Astrocyte of the spinal cord (primary cell): ENCODE results near the gene GYS1.
"Not testable (repeated sequence)": the region's sequence is repeated elsewhere in the genome, so short reads cannot be mapped to it uniquely, and the experiment has no call there.

Source experiments
- DNase-seq: peaks from one replicate; pipeline ENCODE4 v3.0.0; 2011; ENCODE audit warnings: low read depth, low spot score
- H3K4me3 ChIP-seq: 2 replicates; pipeline ENCODE4 v1.5.1; 2011; ENCODE audit warnings: low read depth, mild to moderate bottlenecking, low read length, moderate library complexity
- CTCF ChIP-seq: IDR thresholded peaks from 2 replicates; pipeline ENCODE4 v1.5.1; 2012; ENCODE audit warnings: low read depth, mild to moderate bottlenecking, low read length, inconsistent platforms
- in situ Hi-C: cut with HindIII; loops from 2 replicates; pipeline ENCODE4 v1.10.0; 2017; ENCODE audit warnings: low sequenced_read_pairs

Gene GYS1

GRCh38 chr19:48993175-48994034, at the start of gene GYS1, which contains the start of gene RUVBL2:
TSS of gene GYS1 (minus strand) at chr19:48993309. CDS start at chr19:48993112, 197 bp downstream.
TSS of gene RUVBL2 (plus strand) at chr19:48993887. CDS start at chr19:48993912, 25 bp downstream.
- DNase-seq = peak; percentile 100
- peak within 1 kb of the TSS; percentile 74 for H3K4me3 ChIP-seq
- TF ChIP-seq CTCF = peak; percentile 84
- in situ Hi-C loops = no loop called here

- DNase-seq, H3K4me3 ChIP-seq, in situ Hi-C loops: not testable (repeated sequence)
Observed at GRCh38 chr19:49042666-49043065, 49.6 kb upstream of the GYS1 start.

GRCh38 chr19:49042177-49042576, 49.1 kb upstream of the GYS1 start:
- H3K4me3 ChIP-seq = no peak overlapping the region
- no peak for DNase-seq
- TF ChIP-seq CTCF = no peak
- in situ Hi-C loops = no loop called here

DNA sequence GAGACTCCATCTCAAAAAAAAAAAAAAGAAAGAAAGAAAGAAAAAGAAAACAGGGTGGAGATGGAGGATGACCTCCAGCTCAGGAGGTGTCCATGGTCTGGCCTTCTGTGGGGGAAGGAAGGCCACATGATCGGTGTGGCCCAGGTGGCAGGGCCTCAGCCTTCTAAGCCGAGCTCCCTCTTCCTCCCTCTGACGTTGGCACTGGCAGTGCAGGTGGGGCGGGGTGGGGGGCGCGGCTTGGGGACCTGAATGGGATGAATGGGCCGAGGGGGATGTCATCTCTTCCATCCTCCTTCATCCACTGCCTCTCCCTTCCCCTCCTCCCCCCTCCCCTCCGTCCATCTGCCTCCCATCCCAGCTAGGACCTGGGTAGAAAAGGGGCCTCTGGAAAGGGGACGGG, 46.6 kb upstream of the GYS1 start:
- in situ Hi-C loops, H3K4me3 ChIP-seq, DNase-seq: not testable (repeated sequence)

DNA sequence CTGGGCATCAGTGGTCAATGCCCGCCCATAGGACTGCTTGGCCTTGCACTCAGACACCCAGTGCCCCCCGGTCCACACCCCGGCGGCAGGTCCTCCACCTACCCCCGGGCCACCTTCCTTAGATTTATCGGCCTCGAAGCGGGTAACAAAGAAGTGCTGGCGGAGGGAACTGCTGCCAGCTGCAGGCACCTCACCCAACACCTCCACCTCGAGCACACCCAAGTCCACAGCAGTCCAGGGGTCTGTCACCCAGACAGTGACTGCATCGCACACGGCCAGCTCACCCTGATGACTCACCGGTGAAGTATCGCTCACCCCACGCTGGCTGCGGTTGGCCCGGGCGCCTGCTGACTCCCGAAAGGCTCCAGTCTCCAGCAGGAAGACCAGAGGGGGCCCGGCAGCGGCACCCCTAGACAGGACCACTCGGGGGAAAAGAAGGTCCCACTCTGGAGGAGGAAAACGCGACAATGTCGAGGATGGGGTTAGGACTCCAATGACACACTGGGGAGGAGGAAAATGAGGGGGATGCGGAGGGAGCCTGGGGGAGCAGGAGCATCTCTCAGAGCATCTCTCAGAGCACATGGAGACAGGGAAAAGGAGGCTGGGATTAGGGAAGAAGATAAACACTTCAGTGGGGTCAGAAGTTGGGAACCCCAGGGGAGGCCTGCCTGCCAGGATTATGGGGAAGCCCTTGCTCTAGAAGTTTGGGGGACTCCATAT, 45.6 kb upstream of the GYS1 start:
- in situ Hi-C loops, DNase-seq: not testable (repeated sequence)

DNA sequence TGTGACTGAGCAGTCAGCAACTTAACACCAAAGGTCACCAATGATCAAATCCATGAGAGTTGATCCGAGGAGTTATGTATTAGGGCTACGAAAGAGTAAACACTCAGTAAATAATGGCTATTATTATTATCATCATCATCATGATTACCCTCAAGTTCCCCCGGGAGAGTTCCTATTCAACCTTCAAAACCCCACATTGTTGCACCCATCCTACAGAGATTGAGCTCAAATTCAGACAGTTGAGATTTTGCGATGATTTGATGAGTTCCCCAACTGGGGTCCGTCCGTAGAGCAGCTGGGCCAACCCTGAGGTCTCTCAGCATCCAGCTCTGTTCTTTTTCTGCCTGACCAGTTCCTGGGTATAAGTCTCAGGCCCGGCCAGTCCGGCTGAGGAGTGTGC, 45.0 kb upstream of the GYS1 start:
- H3K4me3 ChIP-seq, in situ Hi-C loops, DNase-seq: not testable (repeated sequence)

More for the DNA sequence above, 45.6 kb upstream of the GYS1 start:
- H3K4me3 ChIP-seq = not testable (repeated sequence)

DNA sequence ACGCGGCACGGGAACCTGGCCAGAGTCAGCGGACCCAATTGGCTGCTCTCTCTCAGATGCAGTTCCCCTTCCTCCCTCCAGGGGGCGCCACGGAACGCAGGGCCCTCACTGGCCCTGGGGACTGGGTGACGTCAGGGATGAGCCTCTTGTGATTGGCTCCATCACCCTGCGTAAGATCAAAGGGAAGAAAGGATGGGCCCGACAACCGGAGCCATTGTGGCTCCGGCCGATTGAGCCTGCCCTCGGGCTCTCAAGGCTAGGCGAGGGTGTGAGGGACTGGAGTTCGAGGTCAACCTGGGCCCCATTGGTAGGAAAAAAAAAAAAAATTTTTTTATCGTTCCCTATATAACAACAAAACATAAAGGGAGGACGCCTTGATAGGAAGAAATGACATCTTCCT, 43.7 kb upstream of the GYS1 start, which contains the start of gene CGB1:
Gene CGB1 (minus strand): TSS at position 81 of the 400 bp plus-strand sequence. CDS start 184 bp downstream, outside the sequence.
- H3K4me3 ChIP-seq, DNase-seq, in situ Hi-C loops: not testable (repeated sequence)
- peak; percentile 42 for TF ChIP-seq CTCF

DNA sequence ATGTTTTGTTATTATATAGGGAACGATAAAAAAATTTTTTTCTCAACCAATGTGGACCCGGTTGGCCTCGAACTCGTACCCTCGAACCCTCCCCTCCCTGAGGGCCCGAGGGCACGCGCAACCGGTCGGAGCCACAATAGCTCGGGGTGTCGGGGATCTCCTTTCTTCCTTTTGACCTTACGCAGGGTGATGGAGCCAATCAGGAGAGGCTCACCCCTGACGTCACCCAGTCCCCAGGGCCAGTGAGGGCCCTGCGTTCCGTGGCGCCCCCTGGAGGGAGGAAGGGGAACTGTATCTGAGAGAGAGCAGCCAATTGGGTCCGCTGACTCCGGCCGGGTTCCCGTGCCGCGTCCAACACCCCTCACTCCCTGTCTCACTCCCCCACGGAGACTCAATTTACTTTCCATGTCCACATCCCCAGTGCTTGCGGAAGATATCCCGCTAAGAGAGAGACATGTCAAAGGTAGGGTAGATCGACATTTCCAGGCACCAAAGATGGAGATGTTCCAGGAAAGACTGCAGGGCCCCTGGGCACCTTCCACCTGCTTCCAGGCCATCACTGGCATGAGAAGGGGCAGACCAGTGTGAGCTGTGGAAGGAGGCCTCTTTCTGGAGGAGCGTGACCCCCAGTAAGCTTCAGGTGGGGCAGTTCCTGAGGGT, 38.7 kb upstream of the GYS1 start, which contains the start of gene CGB2:
Gene CGB2 (plus strand): TSS at position 249 of the 660 bp plus-strand sequence. CDS start 206 bp downstream, at position 455.
- H3K4me3 ChIP-seq, DNase-seq, in situ Hi-C loops: not testable (repeated sequence)
- TF ChIP-seq CTCF = peak; percentile 31

DNA sequence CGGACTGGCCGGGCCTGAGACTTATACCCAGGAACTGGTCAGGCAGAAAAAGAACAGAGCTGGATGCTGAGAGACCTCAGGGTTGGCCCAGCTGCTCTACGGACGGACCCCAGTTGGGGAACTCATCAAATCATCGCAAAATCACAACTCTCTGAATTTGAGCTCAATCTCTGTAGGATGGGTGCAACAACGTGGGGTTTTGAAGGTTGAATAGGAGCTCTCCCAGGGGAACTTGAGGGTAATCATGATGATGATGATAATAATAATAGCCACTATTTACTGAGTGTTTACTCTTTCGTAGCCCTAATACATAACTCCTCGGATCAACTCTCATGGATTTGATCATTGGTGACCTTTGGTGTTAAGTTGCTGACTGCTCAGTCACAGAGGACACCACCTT, 37.2 kb upstream of the GYS1 start:
- DNase-seq, H3K4me3 ChIP-seq, in situ Hi-C loops: not testable (repeated sequence)

DNA sequence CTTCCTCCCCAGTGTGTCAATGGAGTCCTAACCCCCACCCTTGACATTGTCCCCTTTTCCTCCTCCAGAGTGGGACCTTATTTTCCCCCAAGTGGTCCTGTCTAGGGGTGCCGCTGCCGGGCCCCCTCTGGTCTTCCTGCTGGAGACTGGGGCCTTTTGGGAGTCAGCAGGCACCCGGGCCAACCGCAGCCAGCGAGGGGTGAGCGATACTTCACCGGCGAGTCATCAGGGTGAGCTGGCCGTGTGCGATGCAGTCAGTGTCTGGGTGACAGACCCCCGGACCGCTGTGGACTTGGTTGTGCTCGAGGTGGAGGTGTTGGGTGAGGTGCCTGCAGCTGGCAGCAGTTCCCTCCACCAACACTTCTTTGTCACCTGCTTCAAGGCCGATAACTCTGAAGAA, 36.6 kb upstream of the GYS1 start:
- H3K4me3 ChIP-seq, in situ Hi-C loops: not testable (repeated sequence)
- DNase-seq = peak; percentile 5

- H3K4me3 ChIP-seq, DNase-seq, in situ Hi-C loops: not testable (repeated sequence)
Observed at GRCh38 chr19:49028686-49029085, 35.6 kb upstream of the GYS1 start.

DNA sequence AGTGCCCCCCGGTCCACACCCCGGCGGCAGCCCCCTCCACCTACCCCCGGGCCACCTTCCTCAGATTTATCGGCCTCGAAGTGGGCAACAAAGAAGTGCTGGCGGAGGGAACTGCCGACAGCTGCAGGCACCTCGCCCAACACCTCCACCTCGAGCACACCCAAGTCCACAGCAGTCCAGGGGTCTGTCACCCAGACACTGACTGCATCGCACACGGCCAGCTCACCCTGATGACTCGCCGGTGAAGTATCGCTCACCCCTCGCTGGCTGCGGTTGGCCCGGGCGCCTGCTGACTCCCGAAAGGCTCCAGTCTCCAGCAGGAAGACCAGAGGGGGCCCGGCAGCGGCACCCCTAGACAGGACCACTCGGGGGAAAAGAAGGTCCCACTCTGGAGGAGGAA, 32.5 kb upstream of the GYS1 start:
- DNase-seq, in situ Hi-C loops, H3K4me3 ChIP-seq: not testable (repeated sequence)
